ENCODE data around the gene HGF. TPM values are rescaled to one million over a fixed set of nuclear protein-coding genes. Genes with fewer than 3 reads are reported as not detected.

Gene HGF
- total and polyA plus RNA-seq, 2 donors (not counting 1 experiment from before 2014, with no cell fraction given): 0.25 TPM; not detected in 1

DNA sequence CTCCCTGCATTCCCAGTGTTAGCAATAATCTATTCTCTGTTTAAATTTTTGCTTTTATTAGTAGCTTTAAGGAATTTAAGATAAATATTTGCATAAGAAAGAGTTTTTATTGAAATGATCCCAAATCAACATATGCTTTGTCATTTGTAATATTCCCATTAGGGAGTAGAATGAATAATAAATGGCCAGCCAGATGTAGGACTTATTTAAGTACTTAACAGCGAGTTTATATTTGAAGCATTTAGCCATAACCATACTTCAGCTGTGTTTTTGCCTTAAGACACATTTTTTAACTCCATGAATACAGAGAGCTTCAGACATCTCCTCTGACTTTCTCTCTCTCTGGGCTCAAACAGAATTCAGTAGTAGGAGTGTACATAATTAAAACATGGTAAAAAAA lies 103.6 kb downstream of the HGF start:
- Histone ChIP-seq H3K9me3 (ENCODE audit: control extremely low read depth in 1 of 3, control insufficient read depth in 2 of 3, insufficient read depth in 1 of 3, low read length in 2 of 3) (no peaks in the 10 kb centered on the region), H3K27ac (ENCODE audit: low read length in 2 of 2) (no peak overlapping the region), H3K4me3 (ENCODE audit: control extremely low read depth in 1 of 5, extremely low read depth in 1 of 5, insufficient read depth in 1 of 5, low read depth in 2 of 5, low read length in 4 of 5) (no peak overlapping the region), H3K27me3 (replicated peaks in 1 of 4; ENCODE audit: control extremely low read depth in 1 of 4, control insufficient read depth in 3 of 4, insufficient read depth in 4 of 4, low read length in 3 of 4) (no peaks in the 10 kb centered on the region), H3K79me2 (ENCODE audit: control insufficient read depth, insufficient read depth, low read length) (no peaks in the 10 kb centered on the region), H3K4me2 (replicated peaks; ENCODE audit: low read depth, low read length, poor library complexity, severe bottlenecking) (no peak overlapping the region), H3K9ac (ENCODE audit: low read length) (no peak overlapping the region), H4K20me1 (ENCODE audit: control insufficient read depth, insufficient read depth, low read length, poor library complexity, severe bottlenecking) (no peaks in the 10 kb centered on the region), H3K36me3 (replicated peaks in 1 of 2; ENCODE audit: control extremely low read depth in 1 of 2, control insufficient read depth in 1 of 2, extremely low read depth in 1 of 2, insufficient read depth in 2 of 2, low read length in 1 of 2) (no peaks in the 10 kb centered on the region), H3K4me1 (ENCODE audit: control insufficient read depth in 2 of 2, insufficient read depth in 2 of 2, low read length in 2 of 2) (no peaks in the 10 kb centered on the region), H2AFZ (ENCODE audit: insufficient read depth, low read depth, low read length, poor library complexity, severe bottlenecking) (no peak overlapping the region)
- intact Hi-C loops (cut with micrococcal nuclease): no loop called here
- ATAC-seq (ENCODE audit: low read depth): no peak
- ChIA-PET POLR2A (no interaction called here), CTCF (no interaction called here)
- no peak for TF ChIP-seq EZH2 (IDR thresholded peaks at IDR 0.05; ENCODE audit: borderline replicate concordance, insufficient read depth, low read depth, low read length, poor library complexity, severe bottlenecking)
- TF ChIP-seq, protein P1, sequence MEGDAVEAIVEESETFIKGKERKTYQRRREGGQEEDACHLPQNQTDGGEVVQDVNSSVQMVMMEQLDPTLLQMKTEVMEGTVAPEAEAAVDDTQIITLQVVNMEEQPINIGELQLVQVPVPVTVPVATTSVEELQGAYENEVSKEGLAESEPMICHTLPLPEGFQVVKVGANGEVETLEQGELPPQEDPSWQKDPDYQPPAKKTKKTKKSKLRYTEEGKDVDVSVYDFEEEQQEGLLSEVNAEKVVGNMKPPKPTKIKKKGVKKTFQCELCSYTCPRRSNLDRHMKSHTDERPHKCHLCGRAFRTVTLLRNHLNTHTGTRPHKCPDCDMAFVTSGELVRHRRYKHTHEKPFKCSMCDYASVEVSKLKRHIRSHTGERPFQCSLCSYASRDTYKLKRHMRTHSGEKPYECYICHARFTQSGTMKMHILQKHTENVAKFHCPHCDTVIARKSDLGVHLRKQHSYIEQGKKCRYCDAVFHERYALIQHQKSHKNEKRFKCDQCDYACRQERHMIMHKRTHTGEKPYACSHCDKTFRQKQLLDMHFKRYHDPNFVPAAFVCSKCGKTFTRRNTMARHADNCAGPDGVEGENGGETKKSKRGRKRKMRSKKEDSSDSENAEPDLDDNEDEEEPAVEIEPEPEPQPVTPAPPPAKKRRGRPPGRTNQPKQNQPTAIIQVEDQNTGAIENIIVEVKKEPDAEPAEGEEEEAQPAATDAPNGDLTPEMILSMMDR (IDR thresholded peaks at IDR 0.05): no peak
- no peaks in the 10 kb centered on the region for H3K9me3 Mint-ChIP-seq (ENCODE audit: insufficient read depth)
- H3K4me3 Mint-ChIP-seq: no peak overlapping the region
- no peak for DNase-seq
- H3K4me1 Mint-ChIP-seq: no peaks in the 10 kb centered on the region
- WGBS (ENCODE audit: insufficient coverage): no CpG with 5 or more reads among the region's 1 CpG
- no peaks in the 10 kb centered on the region for H3K27me3 Mint-ChIP-seq
- no peak overlapping the region for H3K27ac Mint-ChIP-seq

- POLR2A ChIA-PET: no interaction called here
- H2AFZ ChIP-seq (ENCODE audit: insufficient read depth, low read depth, low read length, poor library complexity, severe bottlenecking): no peak overlapping the region
These were observed 104.6 kb downstream of the HGF start for GRCh38 chr7:81665236-81665635.

More at GRCh38 chr7:81665236-81665635, 104.6 kb downstream of the HGF start:
- Mint-ChIP-seq H3K27ac (no peak overlapping the region), H3K4me3 (no peak overlapping the region), H3K4me1 (no peaks in the 10 kb centered on the region), H3K27me3 (no peaks in the 10 kb centered on the region), H3K9me3 (ENCODE audit: insufficient read depth) (no peaks in the 10 kb centered on the region)
- no peak overlapping the region for H3K4me2 ChIP-seq (replicated peaks; ENCODE audit: low read depth, low read length, poor library complexity, severe bottlenecking)
- no peak overlapping the region for H3K9ac ChIP-seq (ENCODE audit: low read length)
- H3K9me3 ChIP-seq (ENCODE audit: control extremely low read depth in 1 of 3, control insufficient read depth in 2 of 3, insufficient read depth in 1 of 3, low read length in 2 of 3): no peaks in the 10 kb centered on the region
- ATAC-seq (ENCODE audit: low read depth) (no peak), DNase-seq (no peak)
- CTCF ChIA-PET: no interaction called here
- no peak overlapping the region for H3K4me3 ChIP-seq (ENCODE audit: control extremely low read depth in 1 of 5, extremely low read depth in 1 of 5, insufficient read depth in 1 of 5, low read depth in 2 of 5, low read length in 4 of 5)
- H3K27ac ChIP-seq (ENCODE audit: low read length in 2 of 2): no peak overlapping the region
- H3K27me3 ChIP-seq (replicated peaks in 1 of 4; ENCODE audit: control extremely low read depth in 1 of 4, control insufficient read depth in 3 of 4, insufficient read depth in 4 of 4, low read length in 3 of 4): no peaks in the 10 kb centered on the region
- H3K4me1 ChIP-seq (ENCODE audit: control insufficient read depth in 2 of 2, insufficient read depth in 2 of 2, low read length in 2 of 2): no peaks in the 10 kb centered on the region
- intact Hi-C loops (cut with micrococcal nuclease): no loop called here
- H4K20me1 ChIP-seq (ENCODE audit: control insufficient read depth, insufficient read depth, low read length, poor library complexity, severe bottlenecking): no peaks in the 10 kb centered on the region
- TF ChIP-seq, protein P1 (IDR thresholded peaks at IDR 0.05): no peak
- no peaks in the 10 kb centered on the region for H3K36me3 ChIP-seq (replicated peaks in 1 of 2; ENCODE audit: control extremely low read depth in 1 of 2, control insufficient read depth in 1 of 2, extremely low read depth in 1 of 2, insufficient read depth in 2 of 2, low read length in 1 of 2)
- no CpG with 5 or more reads among the region's 3 CpGs for WGBS (ENCODE audit: insufficient coverage)
- no peaks in the 10 kb centered on the region for H3K79me2 ChIP-seq (ENCODE audit: control insufficient read depth, insufficient read depth, low read length)

Measured in B cell (primary cell).